ENCODE results near the gene PARP4.
"Not testable (repeated sequence)": the region's sequence is repeated elsewhere in the genome, so short reads cannot be mapped to it uniquely, and the experiment has no call there.

PARP4 gene

DNA sequence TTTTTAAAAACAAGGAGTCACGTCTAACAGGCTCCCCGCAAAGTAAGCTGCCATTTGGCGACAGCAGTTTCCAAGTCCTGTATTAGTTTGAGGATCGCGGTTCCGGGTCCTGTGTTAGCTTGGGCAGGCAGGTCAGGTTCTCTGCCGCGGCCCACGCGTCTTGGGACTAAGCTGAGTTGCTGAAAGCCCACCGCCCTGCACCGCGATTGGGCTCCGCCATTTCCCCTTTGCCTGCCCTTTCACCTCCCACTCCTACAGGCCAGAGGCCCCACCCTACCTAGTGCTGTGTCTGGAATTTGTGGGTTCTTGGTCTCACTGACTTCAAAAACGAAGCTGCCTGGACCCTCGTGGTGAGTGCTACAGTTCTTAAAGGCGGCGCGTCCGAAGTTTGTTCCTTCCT is 6.8 kb downstream of the PARP4 start:
- DNase-seq (ENCODE audit: low read depth) = no peak

- DNase-seq (ENCODE audit: low read depth) = no peak
Measured at GRCh38 chr13:24505256-24505655, 7.3 kb downstream of the PARP4 start.

DNA sequence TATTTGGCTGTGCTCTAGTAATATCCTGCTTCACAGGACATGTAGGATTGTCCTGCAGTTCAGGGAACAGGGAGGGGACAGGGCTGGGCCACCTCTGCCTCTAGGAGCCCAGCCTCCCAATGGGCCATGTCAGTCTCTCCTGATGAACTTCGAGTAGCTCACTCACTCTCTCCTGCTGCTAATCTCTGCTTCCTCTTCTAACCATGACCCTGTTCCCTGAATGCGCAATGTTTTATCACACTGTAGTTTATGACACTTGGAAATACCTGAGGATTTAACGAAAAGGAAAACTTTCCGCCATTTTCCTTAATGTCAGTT is 9.2 kb downstream of the PARP4 start:
- DNase-seq (ENCODE audit: low read depth) = no peak

DNA sequence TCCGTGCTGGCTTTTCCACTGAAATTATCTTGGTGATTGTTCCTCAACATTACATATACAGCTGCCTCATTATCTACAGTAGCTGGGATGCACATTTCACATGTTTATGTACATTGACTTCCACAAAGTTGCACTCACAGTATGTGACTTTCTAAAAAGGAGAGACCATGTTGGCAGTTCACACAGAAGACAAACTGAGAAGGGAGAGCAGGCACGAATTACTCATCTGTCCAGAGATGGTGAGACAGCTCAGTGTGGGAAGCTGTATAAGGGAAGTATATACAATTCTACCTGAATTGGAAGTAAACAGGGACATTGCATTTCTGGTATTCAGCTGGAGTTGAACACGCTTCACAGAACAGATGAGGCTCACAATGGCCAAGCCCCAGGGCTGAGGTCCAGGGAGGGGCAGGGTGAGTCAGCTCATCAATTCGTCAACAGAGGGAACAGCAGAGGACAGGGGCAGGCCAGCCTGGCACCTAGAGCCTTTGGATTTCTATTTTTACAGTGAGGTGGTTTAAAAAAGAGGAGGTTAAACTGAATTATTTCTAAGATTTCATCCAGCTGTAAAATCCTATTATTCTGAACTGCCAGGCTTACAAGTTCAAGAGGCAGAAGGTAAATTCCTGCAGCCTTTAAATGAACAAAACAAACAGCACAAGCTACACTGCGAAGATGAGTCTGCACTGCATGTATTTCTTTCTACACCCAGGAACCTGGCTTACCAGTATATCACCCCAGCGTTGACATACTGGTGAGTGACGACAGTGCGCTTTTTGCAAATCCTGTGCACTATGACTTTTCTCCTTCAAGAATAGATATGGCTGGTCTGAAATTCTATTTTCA is 9.8 kb downstream of the PARP4 start:
- no peak for DNase-seq (ENCODE audit: low read depth)

DNA sequence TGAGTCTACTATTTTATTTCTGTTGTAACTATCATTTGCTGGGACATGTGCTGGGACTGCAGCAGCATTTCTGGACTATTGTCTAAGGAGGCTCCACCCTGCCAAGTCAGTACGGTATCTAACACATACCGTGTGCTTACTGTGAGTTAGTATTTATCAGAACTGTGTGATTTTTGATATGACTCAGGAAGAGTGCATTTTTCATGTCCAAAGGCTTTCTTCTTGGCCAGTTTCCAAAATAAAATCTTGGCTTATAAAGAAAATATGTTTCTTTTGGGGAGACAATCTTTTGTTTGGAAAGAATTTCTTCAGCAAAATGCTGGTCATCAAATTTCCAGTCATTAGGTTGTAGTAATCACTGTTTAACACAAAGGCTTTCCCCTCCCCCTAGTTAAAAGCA is 11.6 kb downstream of the PARP4 start:
- no peak for DNase-seq (ENCODE audit: low read depth)

- DNase-seq (ENCODE audit: low read depth) = no peak
Measured at GRCh38 chr13:24497742-24498141, 14.8 kb downstream of the PARP4 start.

- DNase-seq (ENCODE audit: low read depth) = not testable (repeated sequence)
Measured at GRCh38 chr13:24496295-24496694, 16.3 kb downstream of the PARP4 start.

GRCh38 chr13:24495151-24495729 is 17.3 kb downstream of the PARP4 start:
- no peak for DNase-seq (ENCODE audit: low read depth)

- DNase-seq (ENCODE audit: low read depth) = no peak
Measured at GRCh38 chr13:24493356-24493755, 19.2 kb downstream of the PARP4 start.

GRCh38 chr13:24491845-24492244 is 20.7 kb downstream of the PARP4 start:
- DNase-seq (ENCODE audit: low read depth) = no peak

DNA sequence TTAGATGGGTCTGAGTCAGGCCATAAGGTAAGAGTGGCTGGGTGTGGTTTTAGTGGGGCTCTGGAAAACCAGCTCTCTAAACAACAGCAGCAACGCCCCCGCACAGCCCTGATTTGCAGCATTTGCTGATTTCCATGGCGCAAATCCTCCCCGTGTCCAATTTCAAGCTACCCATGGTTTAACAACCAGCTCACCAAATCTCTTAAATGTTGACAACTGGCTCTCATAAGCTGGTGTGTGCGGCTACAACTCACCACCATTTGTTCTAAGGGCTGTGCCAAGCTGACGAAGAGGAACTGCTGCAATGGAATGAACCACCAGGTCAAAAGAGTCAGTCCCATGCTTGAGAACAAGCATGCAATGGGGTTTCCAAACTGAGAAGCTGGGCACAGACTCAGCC is 22.9 kb downstream of the PARP4 start:
- DNase-seq (ENCODE audit: low read depth) = no peak

- DNase-seq (ENCODE audit: low read depth) = not testable (repeated sequence)
Measured at GRCh38 chr13:24488092-24488491, 24.5 kb downstream of the PARP4 start.

GRCh38 chr13:24486017-24486657 is 26.4 kb downstream of the PARP4 start:
- DNase-seq (ENCODE audit: low read depth) = not testable (repeated sequence)

- no peak for DNase-seq (ENCODE audit: low read depth)
Measured at GRCh38 chr13:24473686-24474085, 38.9 kb downstream of the PARP4 start.

- not testable (repeated sequence) for DNase-seq (ENCODE audit: low read depth)
Measured at GRCh38 chr13:24472129-24472528, 40.4 kb downstream of the PARP4 start.

- DNase-seq (ENCODE audit: low read depth) = no peak
Measured at GRCh38 chr13:24463078-24463477, 49.5 kb downstream of the PARP4 start.

GRCh38 chr13:24460256-24460655 is 52.3 kb downstream of the PARP4 start:
- DNase-seq (ENCODE audit: low read depth) = no peak

DNA sequence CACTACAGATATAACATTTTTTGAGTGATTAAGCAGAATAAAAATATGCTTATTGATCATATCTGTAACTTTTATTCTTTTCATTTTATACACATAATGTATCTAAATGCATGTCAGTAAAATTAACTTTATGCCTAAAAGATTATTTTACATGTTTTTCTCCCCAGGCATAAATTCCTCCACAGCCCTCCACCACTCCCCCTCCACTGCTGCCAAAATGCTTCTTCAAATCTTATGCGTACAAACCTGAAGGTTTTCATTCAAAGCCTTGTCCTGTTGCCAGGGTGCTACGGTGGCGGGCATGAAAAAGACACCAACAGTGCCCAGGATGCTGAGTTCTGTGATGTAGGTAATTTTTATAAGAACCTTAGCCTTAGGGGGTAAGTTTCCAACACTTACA is 52.9 kb downstream of the PARP4 start:
- no peak for DNase-seq (ENCODE audit: low read depth)

GRCh38 chr13:24459234-24459633 is 53.3 kb downstream of the PARP4 start:
- DNase-seq (ENCODE audit: low read depth) = no peak

DNA sequence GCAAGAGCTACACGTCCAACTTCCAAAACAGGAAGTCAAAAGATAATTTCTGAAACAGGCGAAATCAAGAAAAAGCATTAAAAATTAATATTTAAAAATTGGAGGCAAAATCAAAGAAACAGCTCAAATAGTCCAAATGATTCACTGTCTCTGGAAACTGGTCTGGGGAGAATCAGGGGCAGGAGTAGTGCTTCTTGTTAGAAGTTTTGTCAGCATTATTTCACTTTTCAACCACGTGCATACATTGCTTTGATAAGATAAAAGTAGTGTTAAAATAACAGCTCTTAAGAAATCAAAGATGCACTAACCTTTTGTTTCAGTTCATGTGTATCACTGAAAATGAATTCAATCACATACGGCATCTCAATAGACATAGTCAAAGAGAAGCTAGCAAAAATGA is 53.8 kb downstream of the PARP4 start:
- no peak for DNase-seq (ENCODE audit: low read depth)

DNA sequence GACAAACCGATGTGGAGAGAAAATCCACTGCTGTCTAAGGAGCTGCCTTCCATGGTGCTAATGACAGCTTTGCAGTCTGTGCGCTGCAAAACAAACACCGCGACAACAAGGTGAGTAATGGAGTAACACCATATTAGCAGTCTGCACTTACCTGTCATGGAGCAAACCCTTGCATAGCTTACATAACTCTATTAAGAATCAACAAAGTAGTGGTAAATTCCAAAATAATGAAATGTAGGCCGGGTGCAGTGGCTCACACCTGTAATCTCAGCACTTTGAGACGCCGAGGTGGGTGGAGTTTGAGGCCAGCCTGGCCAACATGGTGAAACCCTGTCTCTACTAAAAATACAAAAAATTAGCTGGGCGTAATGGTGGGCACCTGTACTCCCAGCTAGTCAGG is 56.2 kb downstream of the PARP4 start:
- DNase-seq (ENCODE audit: low read depth) = no peak

- no peak for DNase-seq (ENCODE audit: low read depth)
Measured at GRCh38 chr13:24454056-24454455, 58.5 kb downstream of the PARP4 start.

- no peak for DNase-seq (ENCODE audit: low read depth)
Measured at GRCh38 chr13:24452044-24452443, 60.5 kb downstream of the PARP4 start.
